H9 (cell line): ENCODE results near the gene IQCF6. TPM values are rescaled to one million over a fixed set of nuclear protein-coding genes. Genes with fewer than 3 reads are reported as not detected.

Source experiments
- DNase-seq: peaks from one replicate; pipeline ENCODE4 v3.0.0-alpha.2; 2017
- H2AFZ ChIP-seq: one replicate; pipeline ENCODE4 v1.6.1; 2013; ENCODE audit warnings: mild to moderate bottlenecking, low read length, control low read depth, moderate library complexity
- H2AK5ac ChIP-seq: 2 replicates; pipeline ENCODE4 v1.6.1; 2013; ENCODE audit warnings: low read length, control low read depth, mixed read lengths; ENCODE audit not compliant: insufficient read length
- H2BK120ac ChIP-seq: one replicate; pipeline ENCODE4 v1.6.1; 2013; ENCODE audit warnings: low read depth, mild to moderate bottlenecking, low read length, control low read depth, inconsistent platforms; ENCODE audit not compliant: poor library complexity, severe bottlenecking
- H2BK12ac ChIP-seq: 2 replicates; pipeline ENCODE4 v1.6.1; 2013; ENCODE audit warnings: low read length, control low read depth, mixed read lengths, low read depth; ENCODE audit not compliant: insufficient read length
- H2BK15ac ChIP-seq: 2 replicates; pipeline ENCODE4 v1.6.1; 2013; ENCODE audit warnings: low read depth, low read length, control low read depth
- H2BK20ac ChIP-seq: one replicate; pipeline ENCODE4 v1.6.1; 2013; ENCODE audit warnings: low read depth, mild to moderate bottlenecking, low read length, control low read depth, inconsistent platforms; ENCODE audit not compliant: poor library complexity, severe bottlenecking
- H2BK5ac ChIP-seq: 2 replicates; pipeline ENCODE4 v1.6.1; 2013; ENCODE audit warnings: low read length, control low read depth, mixed read lengths; ENCODE audit not compliant: insufficient read length
- H3K14ac ChIP-seq: 2 replicates; pipeline ENCODE4 v1.6.1; 2013; ENCODE audit warnings: low read length, control low read depth; ENCODE audit not compliant: insufficient read depth
- H3K18ac ChIP-seq: 2 replicates; pipeline ENCODE4 v1.6.1; 2013; ENCODE audit warnings: low read depth, mild to moderate bottlenecking, mixed read lengths, low read length, control low read depth; ENCODE audit not compliant: insufficient read length
- H3K23ac ChIP-seq: 2 replicates; pipeline ENCODE4 v1.6.1; 2013; ENCODE audit warnings: low read length, control low read depth, mixed read lengths, low read depth; ENCODE audit not compliant: insufficient read length
- H3K23me2 ChIP-seq: 2 replicates; pipeline ENCODE4 v1.6.1; 2013; ENCODE audit warnings: low read depth, mild to moderate bottlenecking, mixed read lengths, low read length, control low read depth; ENCODE audit not compliant: insufficient read length, poor library complexity, severe bottlenecking
- H3K27ac ChIP-seq: 2 replicates; pipeline ENCODE4 v1.5.1; 2013; ENCODE audit warnings: low read length, control low read depth, mixed read lengths, low read depth; ENCODE audit not compliant: insufficient read length
- H3K27me3 ChIP-seq: 2 replicates; pipeline ENCODE4 v1.6.1; 2013; ENCODE audit warnings: low read length, control low read depth, inconsistent platforms; ENCODE audit not compliant: insufficient read depth
- H3K4ac ChIP-seq: 2 replicates; pipeline ENCODE4 v1.6.1; 2013; ENCODE audit warnings: low read depth, mild to moderate bottlenecking, control low read depth, inconsistent platforms, low read length, moderate library complexity
- H3K4me1 ChIP-seq: 2 replicates; pipeline ENCODE4 v1.6.1; 2013; ENCODE audit warnings: low read length, control low read depth, inconsistent platforms; ENCODE audit not compliant: insufficient read depth
- H3K4me2 ChIP-seq: 2 replicates; pipeline ENCODE4 v1.6.1; 2013; ENCODE audit warnings: low read length, control low read depth, mixed read lengths; ENCODE audit not compliant: insufficient read length, insufficient read depth
- H3K56ac ChIP-seq: 2 replicates; pipeline ENCODE4 v1.6.1; 2013; ENCODE audit warnings: low read depth, mild to moderate bottlenecking, mixed read lengths, low read length, control low read depth; ENCODE audit not compliant: insufficient read length
- H3K79me1 ChIP-seq: 2 replicates; pipeline ENCODE4 v1.6.1; 2013; ENCODE audit warnings: low read depth, mild to moderate bottlenecking, moderate library complexity, low read length, control low read depth, inconsistent platforms; ENCODE audit not compliant: insufficient read depth, poor library complexity, severe bottlenecking
- H3K79me2 ChIP-seq: 2 replicates; pipeline ENCODE4 v1.6.1; 2013; ENCODE audit warnings: low read length, control low read depth, inconsistent platforms; ENCODE audit not compliant: insufficient read depth
- H3K9ac ChIP-seq: 2 replicates; pipeline ENCODE4 v1.6.1; 2013; ENCODE audit warnings: low read length, control low read depth, mixed read lengths; ENCODE audit not compliant: insufficient read length; ENCODE audit errors: extremely low read depth
- H3K9me3 ChIP-seq: one replicate; pipeline ENCODE4 v1.6.1; 2013; ENCODE audit warnings: low read depth, low read length, inconsistent platforms; ENCODE audit not compliant: control insufficient read depth
- H3T11ph ChIP-seq: one replicate; pipeline ENCODE4 v1.6.1; 2013; ENCODE audit warnings: mild to moderate bottlenecking, low read length, control low read depth, inconsistent platforms
- H4K20me1 ChIP-seq: one replicate; pipeline ENCODE4 v1.6.1; 2013; ENCODE audit not compliant: control insufficient read depth, insufficient read length, insufficient read depth
- H4K5ac ChIP-seq: 2 replicates; pipeline ENCODE4 v1.6.1; 2013; ENCODE audit warnings: low read depth, mild to moderate bottlenecking, mixed read lengths, low read length, control low read depth; ENCODE audit not compliant: insufficient read length
- H4K8ac ChIP-seq: replicated peaks from 2 replicates; pipeline ENCODE4 v1.6.1; 2013; ENCODE audit warnings: low read length, control low read depth, mixed read lengths, low read depth; ENCODE audit not compliant: insufficient read length
- H4K91ac ChIP-seq: 2 replicates; pipeline ENCODE4 v1.6.1; 2013; ENCODE audit warnings: low read depth, mild to moderate bottlenecking, moderate library complexity, mixed read lengths, low read length, control low read depth; ENCODE audit not compliant: insufficient read length
- H3K27ac Mint-ChIP-seq, 3 experiments: 2 replicates in 2 of 3; 3 replicates in 1 of 3; pipeline ENCODE4 v1.8.0; 2020 to 2021; ENCODE audit warnings: mixed read lengths in 3 of 3, mild to moderate bottlenecking in 1 of 3, moderate library complexity in 1 of 3
- H3K27me3 Mint-ChIP-seq: 2 replicates; pipeline ENCODE4 v1.8.0; 2021; ENCODE audit warnings: low read depth, mild to moderate bottlenecking, moderate library complexity, mixed read lengths
- H3K36me3 Mint-ChIP-seq, 3 experiments: 2 replicates in 2 of 3; 3 replicates in 1 of 3; pipeline ENCODE4 v1.8.0; 2020 to 2021; ENCODE audit warnings: low read depth in 3 of 3, mixed read lengths in 3 of 3; ENCODE audit not compliant: insufficient read depth in 1 of 3
- H3K4me1 Mint-ChIP-seq, 2 experiments: 2 replicates each; pipeline ENCODE4 v1.8.0; 2020; ENCODE audit warnings: mixed read lengths in 2 of 2
- H3K4me3 Mint-ChIP-seq, 2 experiments: 2 replicates in 1 of 2; 3 replicates in 1 of 2; pipeline ENCODE4 v1.8.0; 2020 to 2021; ENCODE audit warnings: mild to moderate bottlenecking in 2 of 2, mixed read lengths in 2 of 2, moderate library complexity in 1 of 2
- H3K9me3 Mint-ChIP-seq, 2 experiments: 2 replicates in 1 of 2; 3 replicates in 1 of 2; pipeline ENCODE4 v1.8.0; 2020; ENCODE audit warnings: mild to moderate bottlenecking in 2 of 2, mixed read lengths in 2 of 2, moderate library complexity in 1 of 2
- CTCF ChIP-seq: fragments of 200-600 bp; sonication (generic); conservative IDR thresholded peaks from 3 replicates; pipeline ENCODE4 v1.8.0; 2021; ENCODE audit warnings: antibody characterized with exemption, mild to moderate bottlenecking
- WGBS: extraction: QIAGEN DNeasy Blood & Tissue Kit; methylation state at CpG from one replicate; pipeline ENCODE4 v1.1.7; 2013; ENCODE audit warnings: missing lambda C conversion rate, low lambda C conversion rate, mixed read lengths; ENCODE audit not compliant: insufficient read length; ENCODE audit errors: extremely low coverage; 5-methylcytosine and 5-hydroxymethylcytosine counted together
- total RNA-seq: library from RNA; stranded (reverse); gene quantifications from 2 replicates; pipeline ENCODE4 v1.2.1, GENCODE V29; 2021

IQCF6 gene
- total RNA-seq, 1 experiment from 2014 or later, result not detected

GRCh38 chr3:51748327-51748726 lies 30.7 kb downstream of the IQCF6 start:
- H3K4me3 Mint-ChIP-seq, result no peak overlapping the region
- H2BK20ac ChIP-seq, result no peak overlapping the region
- no peak overlapping the region for H3K27ac Mint-ChIP-seq
- H3K4me1 ChIP-seq, result no peaks in the 10 kb centered on the region
- no peak overlapping the region for H2AK5ac ChIP-seq
- peaks cover 20 to 30% of the 10 kb centered on the region in 2 experiments for H3K4me1 Mint-ChIP-seq
- no peak overlapping the region for H2AFZ ChIP-seq
- no peak overlapping the region for H3K14ac ChIP-seq
- no peak overlapping the region for H3K18ac ChIP-seq
- no peak overlapping the region for H4K5ac ChIP-seq
- no peak overlapping the region for H3K23ac ChIP-seq
- H4K8ac ChIP-seq, result no peak overlapping the region
- peaks cover 21 to 34% of the 10 kb centered on the region in 2 experiments for H3K9me3 Mint-ChIP-seq
- no peak overlapping the region for H3T11ph ChIP-seq
- H3K9me3 ChIP-seq, result no peaks in the 10 kb centered on the region
- H2BK15ac ChIP-seq, result no peak overlapping the region
- no peak overlapping the region for H3K56ac ChIP-seq
- H3K79me2 ChIP-seq, result no peaks in the 10 kb centered on the region
- H3K23me2 ChIP-seq, result no peaks in the 10 kb centered on the region
- no peaks in the 10 kb centered on the region for H4K20me1 ChIP-seq
- H3K4me2 ChIP-seq, result no peak overlapping the region
- H3K79me1 ChIP-seq, result no peaks in the 10 kb centered on the region
- no peak for TF ChIP-seq CTCF
- no peaks in the 10 kb centered on the region for H3K27me3 ChIP-seq
- no peak overlapping the region for H2BK5ac ChIP-seq
- no peaks in the 10 kb centered on the region for H3K27me3 Mint-ChIP-seq
- H3K9ac ChIP-seq, result no peak overlapping the region
- peaks cover 0 to 8% (median 4%) of the 10 kb centered on the region in 3 experiments; a peak in 5 of 7 replicates for H3K36me3 Mint-ChIP-seq
- no peak overlapping the region for H2BK120ac ChIP-seq
- WGBS, result 100% methylated on average over 1 of the region's 1 CpG
- no peak overlapping the region for H3K27ac ChIP-seq
- H3K4ac ChIP-seq, result no peak overlapping the region
- no peak overlapping the region for H4K91ac ChIP-seq
- no peak overlapping the region for H2BK12ac ChIP-seq
- DNase-seq, result no peak
